RWPE2 (cell line): ENCODE data around the gene TEDC2.

Source experiments
- ATAC-seq: fragments of 200-7000 bp; cut with Tn5 transposase; 3 replicates; pipeline ENCODE4 v1.9.1; 2021; ENCODE audit warnings: low read depth
- DNase-seq: peaks from one replicate; pipeline ENCODE4 v3.0.0-alpha.2; 2020; ENCODE audit warnings: low spot score
- H3K27ac ChIP-seq: fragments of 450-650 bp; 2 replicates; pipeline ENCODE4 v1.5.1; 2017; ENCODE audit warnings: mild to moderate bottlenecking; ENCODE audit not compliant: poor library complexity, severe bottlenecking
- H3K27me3 ChIP-seq: fragments of 250-450 bp; sonication (Bioruptor Pico); 2 replicates; pipeline ENCODE4 v1.5.1; 2021; ENCODE audit warnings: mild to moderate bottlenecking, moderate library complexity; ENCODE audit not compliant: insufficient read depth, poor library complexity, severe bottlenecking
- H3K36me3 ChIP-seq: fragments of 250-450 bp; sonication (Bioruptor Pico); 2 replicates; pipeline ENCODE4 v1.5.1; 2020; ENCODE audit warnings: low read depth, mild to moderate bottlenecking, moderate library complexity
- H3K4me1 ChIP-seq: fragments of 250-450 bp; sonication (Bioruptor Pico); 2 replicates; pipeline ENCODE4 v1.5.1; 2021; ENCODE audit warnings: mild to moderate bottlenecking, moderate library complexity; ENCODE audit not compliant: insufficient read depth, poor library complexity, severe bottlenecking
- H3K4me3 ChIP-seq: fragments of 250-450 bp; sonication (Bioruptor Pico); 2 replicates; pipeline ENCODE4 v1.5.1; 2021; ENCODE audit warnings: mild to moderate bottlenecking, moderate library complexity; ENCODE audit not compliant: severe bottlenecking
- H3K9me3 ChIP-seq: fragments of 250-450 bp; sonication (Bioruptor Pico); 2 replicates; pipeline ENCODE4 v1.5.1; 2021; ENCODE audit warnings: mild to moderate bottlenecking, moderate library complexity; ENCODE audit not compliant: severe bottlenecking
- TF ChIP-seq, protein P1 (sequence below): fragments of 450-650 bp; IDR thresholded peaks from one replicate; pipeline ENCODE4 v1.5.1; 2017; ENCODE audit warnings: mild to moderate bottlenecking, moderate library complexity; ENCODE audit not compliant: poor library complexity, severe bottlenecking

TEDC2 gene

GRCh38 chr16:2507052-2507659 is 47.2 kb downstream of the TEDC2 start:
- ATAC-seq (no peak; the same call in 2 of the 3 replicates), DNase-seq (no peak)
- H3K27ac ChIP-seq, result no peak overlapping the region
- no peaks in the 10 kb centered on the region for H3K36me3 ChIP-seq
- H3K27me3 ChIP-seq, result no peaks in the 10 kb centered on the region
- TF ChIP-seq, protein P1, sequence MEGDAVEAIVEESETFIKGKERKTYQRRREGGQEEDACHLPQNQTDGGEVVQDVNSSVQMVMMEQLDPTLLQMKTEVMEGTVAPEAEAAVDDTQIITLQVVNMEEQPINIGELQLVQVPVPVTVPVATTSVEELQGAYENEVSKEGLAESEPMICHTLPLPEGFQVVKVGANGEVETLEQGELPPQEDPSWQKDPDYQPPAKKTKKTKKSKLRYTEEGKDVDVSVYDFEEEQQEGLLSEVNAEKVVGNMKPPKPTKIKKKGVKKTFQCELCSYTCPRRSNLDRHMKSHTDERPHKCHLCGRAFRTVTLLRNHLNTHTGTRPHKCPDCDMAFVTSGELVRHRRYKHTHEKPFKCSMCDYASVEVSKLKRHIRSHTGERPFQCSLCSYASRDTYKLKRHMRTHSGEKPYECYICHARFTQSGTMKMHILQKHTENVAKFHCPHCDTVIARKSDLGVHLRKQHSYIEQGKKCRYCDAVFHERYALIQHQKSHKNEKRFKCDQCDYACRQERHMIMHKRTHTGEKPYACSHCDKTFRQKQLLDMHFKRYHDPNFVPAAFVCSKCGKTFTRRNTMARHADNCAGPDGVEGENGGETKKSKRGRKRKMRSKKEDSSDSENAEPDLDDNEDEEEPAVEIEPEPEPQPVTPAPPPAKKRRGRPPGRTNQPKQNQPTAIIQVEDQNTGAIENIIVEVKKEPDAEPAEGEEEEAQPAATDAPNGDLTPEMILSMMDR, result no peak
- H3K4me1 ChIP-seq, result no peaks in the 10 kb centered on the region
- no peaks in the 10 kb centered on the region for H3K9me3 ChIP-seq
- no peak overlapping the region for H3K4me3 ChIP-seq

DNA sequence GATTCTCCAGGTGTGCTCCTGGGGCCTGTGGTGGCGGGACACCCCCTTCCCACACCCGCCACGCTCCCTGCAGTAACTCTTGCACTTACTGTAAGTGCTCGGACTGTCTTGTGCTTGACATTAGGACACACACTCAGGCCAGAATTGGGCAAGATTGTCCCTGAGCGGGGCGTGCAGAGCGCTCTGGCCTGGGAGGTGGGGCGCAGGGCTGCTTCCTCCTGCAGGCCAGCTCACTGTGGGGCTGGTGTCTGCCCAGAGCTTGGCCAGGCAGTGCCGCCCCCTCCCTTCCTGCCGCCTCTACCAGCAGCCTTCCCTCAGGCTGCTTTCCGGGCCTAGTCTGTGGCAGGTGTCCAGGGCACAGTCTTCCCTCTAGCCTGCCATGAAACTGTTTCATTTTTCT is 47.8 kb downstream of the TEDC2 start:
- DNase-seq (no peak), ATAC-seq (no peak)
- Histone ChIP-seq H3K9me3 (no peaks in the 10 kb centered on the region), H3K4me3 (no peak overlapping the region), H3K36me3 (no peaks in the 10 kb centered on the region), H3K4me1 (no peaks in the 10 kb centered on the region), H3K27ac (no peak overlapping the region), H3K27me3 (no peaks in the 10 kb centered on the region)
- TF ChIP-seq, protein P1, result no peak

DNA sequence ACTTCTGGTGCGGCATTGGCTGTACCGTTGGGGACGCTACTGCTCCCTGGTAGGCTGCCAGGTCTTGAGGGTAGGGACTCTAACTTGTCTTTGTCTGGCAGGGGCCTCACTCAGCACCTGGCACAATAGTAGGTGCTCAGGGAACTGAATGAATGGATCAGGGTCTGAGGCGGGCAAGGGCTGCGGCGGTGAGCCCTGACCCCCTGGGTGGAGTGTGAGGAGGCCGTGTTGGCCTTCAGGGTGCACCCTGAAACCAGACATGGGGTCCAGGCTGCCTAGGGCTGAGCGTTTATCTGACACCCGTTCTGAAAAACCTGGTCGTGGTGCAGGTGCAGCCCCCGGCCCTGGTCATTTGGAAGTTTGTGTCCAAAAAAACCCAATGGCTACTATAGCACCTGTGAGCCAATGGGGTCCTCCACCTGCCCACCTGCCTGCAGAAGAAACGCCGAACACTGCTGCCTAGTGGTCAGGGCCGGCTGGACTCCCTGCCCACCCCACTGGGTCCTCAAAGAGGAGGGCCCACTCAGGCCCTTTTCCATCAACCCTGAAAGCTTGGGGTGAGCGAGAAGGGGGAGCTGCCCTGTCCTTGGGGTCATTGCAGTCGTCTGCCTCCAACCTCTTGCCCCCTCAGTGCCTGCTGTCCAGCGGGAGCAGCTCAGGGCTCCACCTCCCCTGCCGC is 49.0 kb downstream of the TEDC2 start:
- no peak for ATAC-seq
- H3K27ac ChIP-seq, result no peak overlapping the region
- no peaks in the 10 kb centered on the region for H3K4me1 ChIP-seq
- H3K9me3 ChIP-seq, result no peaks in the 10 kb centered on the region
- H3K36me3 ChIP-seq, result no peaks in the 10 kb centered on the region
- TF ChIP-seq, protein P1, result no peak
- H3K4me3 ChIP-seq, result no peak overlapping the region
- no peaks in the 10 kb centered on the region for H3K27me3 ChIP-seq
- no peak for DNase-seq

GRCh38 chr16:2511128-2511800 is 51.4 kb downstream of the TEDC2 start:
- Histone ChIP-seq H3K4me3 (no peak overlapping the region), H3K9me3 (no peaks in the 10 kb centered on the region)

More at GRCh38 chr16:2511128-2511800, 51.4 kb downstream of the TEDC2 start:
- Histone ChIP-seq H3K27ac (no peak overlapping the region), H3K27me3 (no peaks in the 10 kb centered on the region), H3K36me3 (no peaks in the 10 kb centered on the region), H3K4me1 (peaks cover 6% of the 10 kb centered on the region)
- DNase-seq, result no peak
- TF ChIP-seq, protein P1, result no peak
- no peak for ATAC-seq
